NCI-H345 (cell line): ENCODE data around the gene NEDD4L.
A peak's percentile ranks its signal among the peaks of the same experiment; 100 is the strongest.

Experiments
- DNase-seq: peaks from one replicate; lab custom pipeline; 2025; lab: John Stamatoyannopoulos, UW

Gene NEDD4L

GRCh38 chr18:58291131-58291530 is 247.1 kb downstream of the NEDD4L start:
- no peak for DNase-seq

GRCh38 chr18:58292638-58293037 is 248.6 kb downstream of the NEDD4L start:
- DNase-seq: no peak

- DNase-seq: no peak
Measured at GRCh38 chr18:58297198-58297597, 253.2 kb downstream of the NEDD4L start.

- DNase-seq: no peak
Measured at GRCh38 chr18:58298251-58299134, 254.5 kb downstream of the NEDD4L start.

- DNase-seq: no peak
Measured at GRCh38 chr18:58299135-58299473, 255.1 kb downstream of the NEDD4L start.

GRCh38 chr18:58299936-58300335 is 255.9 kb downstream of the NEDD4L start:
- no peak for DNase-seq

- DNase-seq: no peak
Measured at GRCh38 chr18:58300867-58301266, 256.8 kb downstream of the NEDD4L start.

- no peak for DNase-seq
Measured at GRCh38 chr18:58302811-58303210, 258.8 kb downstream of the NEDD4L start.

GRCh38 chr18:58303363-58303762 is 259.3 kb downstream of the NEDD4L start:
- DNase-seq: no peak

- no peak for DNase-seq
Measured at GRCh38 chr18:58305792-58306191, 261.8 kb downstream of the NEDD4L start.

- DNase-seq: no peak
Measured at GRCh38 chr18:58307441-58307840, 263.4 kb downstream of the NEDD4L start.

GRCh38 chr18:58308463-58308862 is 264.4 kb downstream of the NEDD4L start:
- DNase-seq: no peak

GRCh38 chr18:58309099-58309498 is 265.1 kb downstream of the NEDD4L start:
- DNase-seq: no peak

- no peak for DNase-seq
Measured at GRCh38 chr18:58309610-58310239, 265.7 kb downstream of the NEDD4L start.

- no peak for DNase-seq
Measured at GRCh38 chr18:58310517-58310916, 266.5 kb downstream of the NEDD4L start.

GRCh38 chr18:58311390-58311789 is 267.4 kb downstream of the NEDD4L start:
- DNase-seq: no peak

GRCh38 chr18:58313491-58314032 is 269.5 kb downstream of the NEDD4L start:
- DNase-seq: peak; percentile 64

GRCh38 chr18:58314284-58314683 is 270.3 kb downstream of the NEDD4L start:
- DNase-seq: no peak

GRCh38 chr18:58315041-58315440 is 271.0 kb downstream of the NEDD4L start:
- DNase-seq: no peak

GRCh38 chr18:58315739-58316215 is 271.8 kb downstream of the NEDD4L start:
- no peak for DNase-seq

GRCh38 chr18:58316396-58317342 is 272.6 kb downstream of the NEDD4L start:
- DNase-seq: no peak

- no peak for DNase-seq
Measured at GRCh38 chr18:58319719-58320118, 275.7 kb downstream of the NEDD4L start.
